Measurements from ENCODE around the gene PSAP. TPM values are rescaled to one million over a fixed set of nuclear protein-coding genes. Genes with fewer than 3 reads are reported as not detected.
"Not testable (repeated sequence)": the region's sequence is repeated elsewhere in the genome, so short reads cannot be mapped to it uniquely, and the experiment has no call there.

PSAP gene
- total RNA-seq, 1 experiment from 2014 or later, result 397 TPM

DNA sequence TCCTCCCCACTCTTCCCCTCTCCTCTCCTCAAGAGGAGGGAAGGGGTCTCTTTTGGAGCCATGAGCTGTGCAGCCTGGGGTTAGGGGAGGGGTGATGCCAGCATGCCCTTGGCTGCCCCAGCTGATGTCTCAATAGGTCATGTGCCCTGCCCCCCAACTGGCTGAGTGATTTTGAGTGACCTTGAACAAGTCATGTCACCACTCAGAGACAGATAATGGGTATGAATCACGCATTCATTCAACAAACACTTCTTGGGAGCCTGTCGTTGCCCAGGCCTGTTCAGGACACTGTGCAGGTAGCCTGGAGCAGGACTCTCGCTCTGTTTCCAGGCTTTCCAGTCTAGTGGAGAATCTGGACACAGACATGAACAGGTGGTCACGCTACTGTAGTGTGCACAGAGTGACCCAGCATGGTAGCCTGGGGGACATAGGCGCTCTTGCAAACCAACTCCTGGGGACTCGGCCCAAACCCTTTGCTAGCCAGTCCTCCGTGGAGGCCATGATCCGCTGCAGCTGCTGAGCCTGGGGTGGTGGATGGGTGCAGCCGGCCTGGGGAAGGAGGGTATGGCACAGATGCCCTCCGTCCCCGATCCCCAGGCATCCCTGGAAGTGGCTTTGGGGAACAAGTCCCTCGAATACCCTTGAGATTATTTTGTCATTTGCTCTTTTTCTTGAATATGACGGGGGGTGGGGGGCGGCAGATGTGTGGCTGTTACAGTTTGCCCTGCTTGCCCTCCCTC, 49.6 kb upstream of the PSAP start (continued):
- TF ChIP-seq, protein P1, sequence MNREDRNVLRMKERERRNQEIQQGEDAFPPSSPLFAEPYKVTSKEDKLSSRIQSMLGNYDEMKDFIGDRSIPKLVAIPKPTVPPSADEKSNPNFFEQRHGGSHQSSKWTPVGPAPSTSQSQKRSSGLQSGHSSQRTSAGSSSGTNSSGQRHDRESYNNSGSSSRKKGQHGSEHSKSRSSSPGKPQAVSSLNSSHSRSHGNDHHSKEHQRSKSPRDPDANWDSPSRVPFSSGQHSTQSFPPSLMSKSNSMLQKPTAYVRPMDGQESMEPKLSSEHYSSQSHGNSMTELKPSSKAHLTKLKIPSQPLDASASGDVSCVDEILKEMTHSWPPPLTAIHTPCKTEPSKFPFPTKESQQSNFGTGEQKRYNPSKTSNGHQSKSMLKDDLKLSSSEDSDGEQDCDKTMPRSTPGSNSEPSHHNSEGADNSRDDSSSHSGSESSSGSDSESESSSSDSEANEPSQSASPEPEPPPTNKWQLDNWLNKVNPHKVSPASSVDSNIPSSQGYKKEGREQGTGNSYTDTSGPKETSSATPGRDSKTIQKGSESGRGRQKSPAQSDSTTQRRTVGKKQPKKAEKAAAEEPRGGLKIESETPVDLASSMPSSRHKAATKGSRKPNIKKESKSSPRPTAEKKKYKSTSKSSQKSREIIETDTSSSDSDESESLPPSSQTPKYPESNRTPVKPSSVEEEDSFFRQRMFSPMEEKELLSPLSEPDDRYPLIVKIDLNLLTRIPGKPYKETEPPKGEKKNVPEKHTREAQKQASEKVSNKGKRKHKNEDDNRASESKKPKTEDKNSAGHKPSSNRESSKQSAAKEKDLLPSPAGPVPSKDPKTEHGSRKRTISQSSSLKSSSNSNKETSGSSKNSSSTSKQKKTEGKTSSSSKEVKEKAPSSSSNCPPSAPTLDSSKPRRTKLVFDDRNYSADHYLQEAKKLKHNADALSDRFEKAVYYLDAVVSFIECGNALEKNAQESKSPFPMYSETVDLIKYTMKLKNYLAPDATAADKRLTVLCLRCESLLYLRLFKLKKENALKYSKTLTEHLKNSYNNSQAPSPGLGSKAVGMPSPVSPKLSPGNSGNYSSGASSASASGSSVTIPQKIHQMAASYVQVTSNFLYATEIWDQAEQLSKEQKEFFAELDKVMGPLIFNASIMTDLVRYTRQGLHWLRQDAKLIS (CRISPR knock-in tag; IDR thresholded peaks at IDR 0.05; ENCODE audit: borderline replicate concordance), result no peak
- TF ChIP-seq ZNF121 (CRISPR knock-in tag; IDR thresholded peaks at IDR 0.05) (no peak), RELA (CRISPR knock-in tag; IDR thresholded peaks at IDR 0.05; ENCODE audit: borderline replicate concordance) (no peak), KAT7 (CRISPR knock-in tag; IDR thresholded peaks at IDR 0.05; ENCODE audit: borderline replicate concordance) (no peak), ZNF263 (CRISPR knock-in tag; IDR thresholded peaks at IDR 0.05; ENCODE audit: low read depth) (no peak), ZBTB21 (CRISPR knock-in tag; IDR thresholded peaks at IDR 0.05; ENCODE audit: borderline replicate concordance) (no peak), ARID4B (CRISPR knock-in tag; IDR thresholded peaks at IDR 0.05; ENCODE audit: borderline replicate concordance) (no peak), NR3C1 (CRISPR knock-in tag; conservative IDR thresholded peaks at IDR 0.05; ENCODE audit: low read depth) (no peak)
- TF ChIP-seq, protein P2, sequence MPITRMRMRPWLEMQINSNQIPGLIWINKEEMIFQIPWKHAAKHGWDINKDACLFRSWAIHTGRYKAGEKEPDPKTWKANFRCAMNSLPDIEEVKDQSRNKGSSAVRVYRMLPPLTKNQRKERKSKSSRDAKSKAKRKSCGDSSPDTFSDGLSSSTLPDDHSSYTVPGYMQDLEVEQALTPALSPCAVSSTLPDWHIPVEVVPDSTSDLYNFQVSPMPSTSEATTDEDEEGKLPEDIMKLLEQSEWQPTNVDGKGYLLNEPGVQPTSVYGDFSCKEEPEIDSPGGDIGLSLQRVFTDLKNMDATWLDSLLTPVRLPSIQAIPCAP (CRISPR knock-in tag; IDR thresholded peaks at IDR 0.05), result no peak
- TF ChIP-seq, protein P3, sequence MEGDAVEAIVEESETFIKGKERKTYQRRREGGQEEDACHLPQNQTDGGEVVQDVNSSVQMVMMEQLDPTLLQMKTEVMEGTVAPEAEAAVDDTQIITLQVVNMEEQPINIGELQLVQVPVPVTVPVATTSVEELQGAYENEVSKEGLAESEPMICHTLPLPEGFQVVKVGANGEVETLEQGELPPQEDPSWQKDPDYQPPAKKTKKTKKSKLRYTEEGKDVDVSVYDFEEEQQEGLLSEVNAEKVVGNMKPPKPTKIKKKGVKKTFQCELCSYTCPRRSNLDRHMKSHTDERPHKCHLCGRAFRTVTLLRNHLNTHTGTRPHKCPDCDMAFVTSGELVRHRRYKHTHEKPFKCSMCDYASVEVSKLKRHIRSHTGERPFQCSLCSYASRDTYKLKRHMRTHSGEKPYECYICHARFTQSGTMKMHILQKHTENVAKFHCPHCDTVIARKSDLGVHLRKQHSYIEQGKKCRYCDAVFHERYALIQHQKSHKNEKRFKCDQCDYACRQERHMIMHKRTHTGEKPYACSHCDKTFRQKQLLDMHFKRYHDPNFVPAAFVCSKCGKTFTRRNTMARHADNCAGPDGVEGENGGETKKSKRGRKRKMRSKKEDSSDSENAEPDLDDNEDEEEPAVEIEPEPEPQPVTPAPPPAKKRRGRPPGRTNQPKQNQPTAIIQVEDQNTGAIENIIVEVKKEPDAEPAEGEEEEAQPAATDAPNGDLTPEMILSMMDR (IDR thresholded peaks at IDR 0.05), result no peak

GRCh38 chr10:71899665-71900412, 48.8 kb upstream of the PSAP start:
- H3K27me3 Mint-ChIP-seq (ENCODE audit: low read depth), result no peaks in the 10 kb centered on the region
- POLR2A ChIA-PET, result no interaction called here

DNA sequence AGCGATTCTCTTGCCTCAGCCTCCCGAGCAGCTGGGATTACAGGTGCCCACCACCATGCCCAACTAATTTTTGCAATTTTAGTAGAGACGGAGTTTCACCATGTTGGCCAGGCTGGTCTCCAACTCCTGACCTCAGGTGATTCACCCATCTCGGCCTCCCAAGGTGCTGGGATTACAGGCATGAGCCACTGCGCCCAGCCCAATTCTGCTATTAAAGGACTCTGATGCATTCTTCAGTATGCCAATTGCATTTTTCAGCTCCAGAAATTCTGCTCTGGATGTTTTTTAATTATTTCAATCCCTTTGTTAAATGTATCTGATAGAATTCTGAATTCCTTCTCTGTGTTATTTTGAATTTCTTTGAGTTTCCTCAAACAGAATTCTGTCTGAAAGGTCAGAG, 47.3 kb upstream of the PSAP start:
- CTCF ChIA-PET, result interaction anchor here (0.6 to 4.6 kb wide), 4 partner anchors 127 to 399 kb away, joined by 3 to 49 read pairs (median 4); no protein-coding TSS in a partner anchor
- H3K9me3 Mint-ChIP-seq, result not testable (repeated sequence)

More at GRCh38 chr10:71899665-71900412, 48.8 kb upstream of the PSAP start:
- H3K4me3 Mint-ChIP-seq, result no peak overlapping the region
- no peaks in the 10 kb centered on the region for H3K36me3 Mint-ChIP-seq
- DNase-seq (ENCODE audit: low spot score) (no peak), ATAC-seq (no peak)
- no peaks in the 10 kb centered on the region for H3K4me1 Mint-ChIP-seq
- CTCF ChIA-PET, result interaction anchor here (1.0 to 1.5 kb wide), 2 partner anchors 16 to 149 kb away, joined by 3 to 6 read pairs; no protein-coding TSS in a partner anchor
- no peaks in the 10 kb centered on the region for H3K9me3 Mint-ChIP-seq
- TF ChIP-seq TCF7 (CRISPR knock-in tag; IDR thresholded peaks at IDR 0.05; ENCODE audit: low read depth) (no peak), MYBL2 (CRISPR knock-in tag; IDR thresholded peaks at IDR 0.05) (no peak), ZNF416 (CRISPR knock-in tag; IDR thresholded peaks at IDR 0.05) (no peak), ZBTB21 (CRISPR knock-in tag; IDR thresholded peaks at IDR 0.05; ENCODE audit: borderline replicate concordance) (no peak), SP1 (CRISPR knock-in tag; conservative IDR thresholded peaks at IDR 0.05) (no peak), GABPB1 (CRISPR knock-in tag; IDR thresholded peaks at IDR 0.05) (no peak), TEAD1 (CRISPR knock-in tag; IDR thresholded peaks at IDR 0.05) (no peak), CBFB (CRISPR knock-in tag; IDR thresholded peaks at IDR 0.05; ENCODE audit: low read depth) (no peak), ATF1 (CRISPR knock-in tag; IDR thresholded peaks at IDR 0.05) (no peak)
- TF ChIP-seq, protein P4, sequence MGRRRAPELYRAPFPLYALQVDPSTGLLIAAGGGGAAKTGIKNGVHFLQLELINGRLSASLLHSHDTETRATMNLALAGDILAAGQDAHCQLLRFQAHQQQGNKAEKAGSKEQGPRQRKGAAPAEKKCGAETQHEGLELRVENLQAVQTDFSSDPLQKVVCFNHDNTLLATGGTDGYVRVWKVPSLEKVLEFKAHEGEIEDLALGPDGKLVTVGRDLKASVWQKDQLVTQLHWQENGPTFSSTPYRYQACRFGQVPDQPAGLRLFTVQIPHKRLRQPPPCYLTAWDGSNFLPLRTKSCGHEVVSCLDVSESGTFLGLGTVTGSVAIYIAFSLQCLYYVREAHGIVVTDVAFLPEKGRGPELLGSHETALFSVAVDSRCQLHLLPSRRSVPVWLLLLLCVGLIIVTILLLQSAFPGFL (CRISPR knock-in tag; IDR thresholded peaks at IDR 0.05; ENCODE audit: borderline replicate concordance), result no peak
- TF ChIP-seq, protein P5, sequence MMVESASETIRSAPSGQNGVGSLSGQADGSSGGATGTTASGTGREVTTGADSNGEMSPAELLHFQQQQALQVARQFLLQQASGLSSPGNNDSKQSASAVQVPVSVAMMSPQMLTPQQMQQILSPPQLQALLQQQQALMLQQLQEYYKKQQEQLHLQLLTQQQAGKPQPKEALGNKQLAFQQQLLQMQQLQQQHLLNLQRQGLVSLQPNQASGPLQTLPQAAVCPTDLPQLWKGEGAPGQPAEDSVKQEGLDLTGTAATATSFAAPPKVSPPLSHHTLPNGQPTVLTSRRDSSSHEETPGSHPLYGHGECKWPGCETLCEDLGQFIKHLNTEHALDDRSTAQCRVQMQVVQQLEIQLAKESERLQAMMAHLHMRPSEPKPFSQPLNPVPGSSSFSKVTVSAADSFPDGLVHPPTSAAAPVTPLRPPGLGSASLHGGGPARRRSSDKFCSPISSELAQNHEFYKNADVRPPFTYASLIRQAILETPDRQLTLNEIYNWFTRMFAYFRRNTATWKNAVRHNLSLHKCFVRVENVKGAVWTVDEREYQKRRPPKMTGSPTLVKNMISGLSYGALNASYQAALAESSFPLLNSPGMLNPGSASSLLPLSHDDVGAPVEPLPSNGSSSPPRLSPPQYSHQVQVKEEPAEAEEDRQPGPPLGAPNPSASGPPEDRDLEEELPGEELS (CRISPR knock-in tag; IDR thresholded peaks at IDR 0.05), result no peak
- H3K27ac Mint-ChIP-seq, result no peak overlapping the region

More for the DNA sequence above, 47.3 kb upstream of the PSAP start:
- H3K36me3 Mint-ChIP-seq; H3K27ac Mint-ChIP-seq; H3K27me3 Mint-ChIP-seq (ENCODE audit: low read depth); DNase-seq (ENCODE audit: low spot score); H3K4me3 Mint-ChIP-seq; ATAC-seq; H3K4me1 Mint-ChIP-seq; POLR2A ChIA-PET: not testable (repeated sequence)
